Right renal cortex interstitium (tissue), 3 donors: Measurements from ENCODE around the gene SLC43A1. TPM values are rescaled to one million over a fixed set of nuclear protein-coding genes. Genes with fewer than 3 reads are reported as not detected.
"Not testable (repeated sequence)": the region's sequence is repeated elsewhere in the genome, so short reads cannot be mapped to it uniquely, and the experiment has no call there.

ENCODE experiments used
- DNase-seq, 3 donors: peaks; one replicate each; pipeline ENCODE4 v3.0.0-alpha.2; 2013; ENCODE audit warnings: low read depth in 3 of 3, low spot score in 2 of 3
- polyA plus RNA-seq, 3 donors: library from polyadenylated mRNA; unstranded; fragments of 120-200 nt; gene quantifications; one replicate each; pipeline ENCODE4 v1.2.1, GENCODE V29; 2013; ENCODE audit not compliant: insufficient read length in 3 of 3

SLC43A1 gene
- polyA plus RNA-seq = 1 to 10 TPM; 5.0 to 6.1 (median 5.4) TPM

- DNase-seq = no peak
Measured at GRCh38 chr11:57515332-57516060, at the start of gene SLC43A1. Gene SLC43A1 (minus strand): TSS chr11:57515702. CDS start chr11:57514111, 1,591 bp downstream.

GRCh38 chr11:57562596-57562995 is 47.1 kb upstream of the SLC43A1 start:
- DNase-seq = no peak

- DNase-seq = no peak
Measured at GRCh38 chr11:57560146-57560545, 44.6 kb upstream of the SLC43A1 start.

GRCh38 chr11:57556041-57556440 is 40.5 kb upstream of the SLC43A1 start:
- no peak for DNase-seq

DNA sequence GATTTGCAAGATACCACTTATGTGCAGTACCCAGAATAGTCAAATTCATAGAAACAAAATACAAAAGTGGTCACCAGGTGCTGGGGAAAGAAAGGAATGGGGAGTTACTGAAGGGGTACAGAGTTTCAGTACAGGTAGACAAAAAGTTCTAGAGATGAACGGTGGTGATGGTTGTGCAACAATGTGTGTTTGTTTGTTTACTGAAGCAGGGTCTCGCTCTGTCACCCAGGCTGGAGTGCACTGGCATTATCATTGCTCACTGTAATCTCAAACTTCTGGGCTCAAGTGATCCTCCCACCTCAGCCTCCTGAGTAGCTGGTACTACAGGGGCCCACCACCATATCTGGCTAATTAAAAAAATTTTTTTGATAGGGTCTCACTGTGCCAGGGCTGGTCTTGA is 39.9 kb upstream of the SLC43A1 start:
- no peak for DNase-seq

DNA sequence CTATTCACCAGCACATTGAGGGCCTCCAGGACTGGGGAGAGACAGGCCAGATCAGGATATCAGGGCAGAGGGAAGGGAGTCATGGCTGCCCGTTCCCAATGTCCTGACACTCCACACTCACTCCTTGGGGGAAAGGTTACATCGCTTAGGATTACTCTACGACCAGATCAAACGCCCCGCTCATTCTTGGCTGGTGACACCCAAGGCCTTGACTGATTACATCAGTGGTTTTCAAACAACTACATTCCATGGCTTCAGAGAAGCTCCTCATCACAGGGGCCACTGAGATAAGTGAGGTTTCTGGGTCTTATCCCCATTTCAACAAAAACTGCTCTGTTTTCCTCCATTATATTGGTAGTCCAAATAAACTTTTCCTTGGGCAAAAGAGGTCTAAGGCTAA is 37.0 kb upstream of the SLC43A1 start:
- DNase-seq = no peak

- no peak for DNase-seq
Measured at GRCh38 chr11:57551941-57552340, 36.4 kb upstream of the SLC43A1 start.

DNA sequence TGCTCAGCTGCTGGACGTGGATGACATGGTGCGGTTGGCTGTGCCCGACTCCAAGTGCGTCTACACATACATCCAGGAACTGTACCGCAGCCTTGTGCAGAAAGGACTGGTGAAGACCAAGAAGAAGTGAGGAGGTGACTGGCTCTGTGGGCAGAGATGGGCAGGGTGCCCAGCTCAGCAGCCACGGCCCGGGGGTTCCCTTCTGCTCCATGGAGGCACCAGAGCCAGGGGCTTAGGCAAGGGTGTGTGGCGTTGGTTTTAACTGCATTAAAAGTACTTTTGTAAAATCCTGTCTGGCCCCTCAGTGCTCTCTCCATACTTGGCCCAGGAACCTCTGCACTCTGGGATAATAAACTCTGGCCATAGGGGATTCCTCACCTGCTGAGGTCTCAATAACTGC is 34.5 kb upstream of the SLC43A1 start:
- no peak for DNase-seq

DNA sequence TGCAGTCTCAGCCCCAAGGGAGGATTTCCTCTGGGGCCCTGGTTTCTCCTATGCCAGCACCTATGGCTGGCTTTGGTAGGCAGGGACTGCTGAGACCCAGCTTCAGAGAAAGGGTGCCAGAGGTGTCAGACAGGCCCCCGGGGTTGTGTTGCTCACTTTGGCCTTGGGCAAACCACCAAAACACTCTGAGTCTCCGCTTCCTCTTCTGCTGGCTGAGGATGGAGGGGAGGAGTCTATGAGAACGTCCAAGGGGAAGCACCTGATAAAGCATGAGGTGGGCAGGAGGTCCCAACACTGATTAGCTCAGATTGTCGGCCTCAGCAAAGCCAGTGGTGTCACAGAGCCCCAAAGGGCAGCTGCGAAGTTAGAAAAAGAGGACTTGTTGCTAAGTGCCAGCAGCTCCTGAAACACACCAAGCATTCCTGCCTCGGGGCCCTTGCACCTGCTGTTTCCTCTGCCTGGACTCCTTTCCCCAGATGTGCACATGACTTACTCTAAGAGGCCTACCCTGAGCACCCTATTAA is 32.4 kb upstream of the SLC43A1 start:
- no peak for DNase-seq

DNA sequence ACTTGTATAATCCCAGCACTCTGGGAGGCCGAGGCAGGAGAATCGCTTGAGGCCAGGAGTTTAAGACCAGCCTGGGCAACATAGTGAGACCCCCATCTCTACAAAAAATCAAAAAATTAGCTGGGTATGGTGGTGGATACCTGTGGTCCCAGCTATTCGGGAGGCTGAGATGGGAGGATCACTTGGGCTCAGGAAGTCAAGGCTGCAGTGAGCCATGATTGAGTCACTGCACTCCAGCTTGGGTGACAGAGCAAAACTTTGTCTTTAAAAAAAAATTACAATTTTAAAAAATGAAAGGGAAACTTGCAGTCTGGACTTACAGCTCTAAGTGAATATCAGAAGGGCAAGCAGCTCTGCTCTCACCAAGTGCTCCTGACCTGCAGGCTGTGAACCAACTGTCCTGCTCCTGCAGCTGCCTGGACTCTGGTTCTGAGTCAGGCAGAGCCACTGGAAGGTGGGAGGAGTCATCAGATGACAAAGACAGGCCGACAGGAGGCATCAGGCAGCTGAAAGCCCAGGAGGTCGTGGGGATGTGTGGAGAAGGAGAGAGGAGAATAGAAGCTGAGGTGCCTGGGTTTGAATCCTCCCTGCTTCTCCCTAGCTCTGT is 31.5 kb upstream of the SLC43A1 start:
- no peak for DNase-seq

GRCh38 chr11:57546451-57546850 is 30.9 kb upstream of the SLC43A1 start:
- DNase-seq = no peak

- DNase-seq = no peak
Measured at GRCh38 chr11:57545883-57546282, 30.4 kb upstream of the SLC43A1 start.

DNA sequence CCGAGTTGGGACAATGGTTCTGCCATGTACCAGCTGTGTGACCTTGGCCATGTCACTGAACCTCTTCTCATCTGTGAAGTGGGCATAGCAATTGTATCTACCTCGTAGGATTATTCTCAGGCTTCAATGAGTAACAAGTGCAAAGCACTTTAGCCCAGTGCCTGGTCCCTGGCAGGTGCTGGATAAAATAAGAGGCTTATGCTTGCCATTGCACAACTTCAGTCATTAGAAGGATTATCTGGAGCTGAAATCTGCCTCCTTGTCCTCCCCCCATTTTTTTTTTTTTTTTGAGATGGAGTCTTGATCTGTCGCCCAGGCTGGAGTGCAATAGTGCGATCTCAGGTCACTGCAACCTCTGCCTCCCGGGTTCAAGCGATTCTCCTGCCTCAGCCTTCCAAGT is 29.1 kb upstream of the SLC43A1 start:
- no peak for DNase-seq

GRCh38 chr11:57543593-57543992 is 28.1 kb upstream of the SLC43A1 start:
- DNase-seq = no peak

DNA sequence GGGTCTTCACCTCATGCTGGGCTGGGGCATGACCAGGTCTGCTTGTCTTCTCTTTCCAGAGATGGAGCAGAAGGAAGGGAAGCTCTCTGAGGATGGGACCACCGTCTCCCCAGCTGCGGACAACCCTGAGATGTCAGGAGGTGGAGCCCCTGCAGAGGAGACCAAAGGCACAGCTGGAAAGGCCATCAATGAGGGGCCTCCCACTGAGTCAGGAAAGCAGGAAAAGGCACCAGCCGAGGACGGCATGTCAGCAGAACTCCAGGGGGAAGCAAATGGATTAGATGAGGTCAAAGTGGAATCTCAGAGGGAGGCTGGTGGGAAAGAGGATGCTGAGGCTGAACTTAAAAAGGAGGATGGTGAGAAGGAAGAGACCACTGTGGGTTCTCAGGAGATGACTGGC is 27.1 kb upstream of the SLC43A1 start:
- DNase-seq = no peak

GRCh38 chr11:57541169-57541568 is 25.7 kb upstream of the SLC43A1 start:
- DNase-seq = no peak

GRCh38 chr11:57539342-57539741 is 23.8 kb upstream of the SLC43A1 start:
- DNase-seq = no peak

GRCh38 chr11:57536947-57537619 is 21.6 kb upstream of the SLC43A1 start, which contains the start of gene SMTNL1:
Gene SMTNL1 (plus strand): TSS chr11:57537595. CDS start chr11:57542643, 5,048 bp downstream.
- no peak for DNase-seq

- not testable (repeated sequence) for DNase-seq
Measured at GRCh38 chr11:57534449-57534848, 18.9 kb upstream of the SLC43A1 start.

- peak; percentile 82 to 92 (median 85) for DNase-seq
Measured at GRCh38 chr11:57530596-57531507, 15.3 kb upstream of the SLC43A1 start, which contains the start of gene TIMM10. Gene TIMM10 (minus strand): TSS chr11:57530754. CDS start chr11:57530189, 565 bp downstream.
